Osteoblast (primary cell): Measurements from ENCODE around the gene SIRT1. TPM values are rescaled to one million over a fixed set of nuclear protein-coding genes. Genes with fewer than 3 reads are reported as not detected.

Experiments used
- DNase-seq: peaks from one replicate; pipeline ENCODE4 v3.0.0; 2011; ENCODE audit warnings: low spot score, mixed read lengths; ENCODE audit not compliant: insufficient read length; ENCODE audit errors: missing footprints
- H2AFZ ChIP-seq: 2 replicates; pipeline ENCODE4 v1.6.0; 2011; ENCODE audit warnings: mild to moderate bottlenecking, low read length
- H3K27ac ChIP-seq: 2 replicates; pipeline ENCODE4 v1.5.1; 2011; ENCODE audit warnings: mild to moderate bottlenecking, low read depth, low read length, moderate library complexity
- H3K27me3 ChIP-seq: 2 replicates; pipeline ENCODE4 v1.6.0; 2012; ENCODE audit warnings: mild to moderate bottlenecking, control low read depth, inconsistent platforms, low read length, moderate library complexity; ENCODE audit not compliant: insufficient read depth
- H3K36me3 ChIP-seq: 2 replicates; pipeline ENCODE4 v1.5.1; 2011; ENCODE audit warnings: mild to moderate bottlenecking, low read length, control low read depth, moderate library complexity; ENCODE audit not compliant: insufficient read depth
- H3K4me1 ChIP-seq: 2 replicates; pipeline ENCODE4 v1.5.1; 2011; ENCODE audit warnings: mild to moderate bottlenecking, low read length, control low read depth, moderate library complexity; ENCODE audit not compliant: insufficient read depth
- H3K4me2 ChIP-seq: 2 replicates; pipeline ENCODE4 v1.6.0; 2011; ENCODE audit warnings: mild to moderate bottlenecking, low read length; ENCODE audit not compliant: insufficient read depth
- H3K4me3 ChIP-seq: fragments of 200-600 bp; sonication (generic); 3 replicates; pipeline ENCODE4 v1.5.1; 2012; ENCODE audit warnings: mild to moderate bottlenecking, low read length, inconsistent platforms; ENCODE audit not compliant: insufficient read depth
- H3K79me2 ChIP-seq: 2 replicates; pipeline ENCODE4 v1.6.0; 2012; ENCODE audit warnings: mild to moderate bottlenecking, low read length, control low read depth, inconsistent platforms; ENCODE audit not compliant: insufficient read depth
- H3K9me3 ChIP-seq: 2 replicates; pipeline ENCODE4 v1.5.1; 2011; ENCODE audit warnings: low read depth, low read length, control low read depth
- H4K20me1 ChIP-seq: 2 replicates; pipeline ENCODE4 v1.6.0; 2012; ENCODE audit warnings: mild to moderate bottlenecking, low read length, control low read depth; ENCODE audit not compliant: insufficient read depth
- total RNA-seq: library from RNA; depleted of rRNA; stranded (reverse); fragments of >200 nt; gene quantifications from 2 replicates; pipeline ENCODE4 v1.2.3, GENCODE V29; 2012
- TF ChIP-seq, protein P1 (sequence below): IDR thresholded peaks from 2 replicates; pipeline ENCODE4 v1.5.1; 2011; ENCODE audit warnings: mild to moderate bottlenecking, low read depth, low read length, moderate library complexity; ENCODE audit errors: extremely low read depth

SIRT1 gene
- total RNA-seq, 1 donor, result 19.9 TPM

DNA sequence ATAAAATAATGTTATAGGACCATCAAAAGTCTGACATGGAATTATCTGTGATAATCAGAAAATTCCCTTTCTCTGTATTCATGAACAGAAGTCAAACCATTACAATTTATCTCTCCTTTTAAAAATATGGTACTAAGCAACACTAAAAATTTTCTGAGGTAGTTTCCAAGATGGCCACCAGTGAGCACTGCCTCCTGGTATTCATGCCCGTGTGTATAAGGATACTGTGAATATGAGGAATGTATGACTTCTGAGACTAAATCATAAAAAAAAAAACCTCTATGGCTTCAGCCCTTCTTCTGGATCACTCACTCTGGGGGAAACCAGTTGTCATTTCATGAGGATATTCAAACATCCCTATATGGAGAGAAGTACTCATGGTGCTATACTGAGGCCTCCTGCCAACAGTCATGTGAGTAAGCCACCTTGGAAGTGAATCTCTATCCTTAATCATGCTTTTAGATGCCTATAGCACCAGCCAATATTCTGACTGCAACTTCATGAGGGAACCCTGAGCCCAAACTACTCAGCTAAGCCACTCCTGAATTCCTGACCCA is 41.1 kb downstream of the SIRT1 start:
- no peaks in the 10 kb centered on the region for H4K20me1 ChIP-seq
- H2AFZ ChIP-seq, result no peak overlapping the region
- H3K4me3 ChIP-seq, result no peak overlapping the region
- H3K79me2 ChIP-seq, result peaks cover 13% of the 10 kb centered on the region
- H3K9me3 ChIP-seq, result no peaks in the 10 kb centered on the region
- peaks cover 71% of the 10 kb centered on the region for H3K36me3 ChIP-seq
- TF ChIP-seq, protein P1, sequence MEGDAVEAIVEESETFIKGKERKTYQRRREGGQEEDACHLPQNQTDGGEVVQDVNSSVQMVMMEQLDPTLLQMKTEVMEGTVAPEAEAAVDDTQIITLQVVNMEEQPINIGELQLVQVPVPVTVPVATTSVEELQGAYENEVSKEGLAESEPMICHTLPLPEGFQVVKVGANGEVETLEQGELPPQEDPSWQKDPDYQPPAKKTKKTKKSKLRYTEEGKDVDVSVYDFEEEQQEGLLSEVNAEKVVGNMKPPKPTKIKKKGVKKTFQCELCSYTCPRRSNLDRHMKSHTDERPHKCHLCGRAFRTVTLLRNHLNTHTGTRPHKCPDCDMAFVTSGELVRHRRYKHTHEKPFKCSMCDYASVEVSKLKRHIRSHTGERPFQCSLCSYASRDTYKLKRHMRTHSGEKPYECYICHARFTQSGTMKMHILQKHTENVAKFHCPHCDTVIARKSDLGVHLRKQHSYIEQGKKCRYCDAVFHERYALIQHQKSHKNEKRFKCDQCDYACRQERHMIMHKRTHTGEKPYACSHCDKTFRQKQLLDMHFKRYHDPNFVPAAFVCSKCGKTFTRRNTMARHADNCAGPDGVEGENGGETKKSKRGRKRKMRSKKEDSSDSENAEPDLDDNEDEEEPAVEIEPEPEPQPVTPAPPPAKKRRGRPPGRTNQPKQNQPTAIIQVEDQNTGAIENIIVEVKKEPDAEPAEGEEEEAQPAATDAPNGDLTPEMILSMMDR, result no peak
- peaks cover 42% of the 10 kb centered on the region for H3K4me1 ChIP-seq
- no peak overlapping the region for H3K4me2 ChIP-seq
- no peaks in the 10 kb centered on the region for H3K27me3 ChIP-seq
- H3K27ac ChIP-seq, result peak overlapping the region; percentile 65
- DNase-seq, result peak; percentile 69

DNA sequence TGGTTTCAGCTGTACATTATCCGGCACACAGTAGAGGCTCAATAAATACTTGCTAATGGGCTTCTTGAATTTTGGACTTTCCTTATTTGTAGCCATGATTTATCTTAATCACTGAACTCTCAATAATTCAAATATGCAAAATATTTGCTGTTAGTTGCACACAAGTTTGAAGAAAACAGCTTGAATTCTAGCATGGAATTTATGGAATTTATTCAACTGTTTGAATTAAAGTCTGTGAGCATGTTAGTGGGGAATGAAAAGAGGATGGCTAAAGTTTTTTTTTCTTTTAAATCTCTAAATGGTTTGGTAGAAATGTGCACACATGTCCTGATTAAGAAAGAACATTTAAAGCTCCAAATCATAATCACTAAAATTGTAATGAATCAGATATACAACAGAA is 42.5 kb downstream of the SIRT1 start:
- DNase-seq, result no peak
- Histone ChIP-seq H3K4me2 (no peak overlapping the region), H3K27ac (no peak overlapping the region), H2AFZ (no peak overlapping the region), H3K4me3 (no peak overlapping the region), H3K36me3 (peaks cover 72% of the 10 kb centered on the region), H3K79me2 (peaks cover 14% of the 10 kb centered on the region), H4K20me1 (no peaks in the 10 kb centered on the region), H3K4me1 (peaks cover 42% of the 10 kb centered on the region), H3K9me3 (no peaks in the 10 kb centered on the region), H3K27me3 (no peaks in the 10 kb centered on the region)
- TF ChIP-seq, protein P1, result no peak

DNA sequence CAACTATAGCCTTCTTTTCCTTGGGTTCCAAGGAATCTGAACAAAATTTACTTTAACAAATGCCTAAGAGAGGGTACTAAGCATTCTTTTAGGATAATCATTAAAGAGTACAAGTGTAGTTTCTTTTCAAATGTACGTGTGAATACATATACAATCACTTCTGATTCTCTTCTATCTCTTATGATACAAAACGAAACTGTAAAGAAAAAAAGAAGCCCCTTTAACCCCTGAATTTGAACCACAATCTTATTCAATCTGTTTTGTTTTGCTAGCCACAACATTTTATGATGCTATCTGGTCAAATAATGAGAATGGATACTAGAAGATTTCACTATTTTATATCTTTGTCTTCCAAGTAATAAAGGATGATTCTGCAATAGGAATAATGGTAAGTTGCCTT is 48.7 kb downstream of the SIRT1 start:
- DNase-seq, result no peak
- Histone ChIP-seq H3K4me1 (peaks cover 8% of the 10 kb centered on the region), H4K20me1 (no peaks in the 10 kb centered on the region), H3K27me3 (no peaks in the 10 kb centered on the region), H3K79me2 (peaks cover 9% of the 10 kb centered on the region), H3K4me3 (no peak overlapping the region), H3K4me2 (no peak overlapping the region), H3K9me3 (no peaks in the 10 kb centered on the region), H2AFZ (no peak overlapping the region), H3K27ac (no peak overlapping the region), H3K36me3 (peaks cover 92% of the 10 kb centered on the region)
- TF ChIP-seq, protein P1, result no peak

DNA sequence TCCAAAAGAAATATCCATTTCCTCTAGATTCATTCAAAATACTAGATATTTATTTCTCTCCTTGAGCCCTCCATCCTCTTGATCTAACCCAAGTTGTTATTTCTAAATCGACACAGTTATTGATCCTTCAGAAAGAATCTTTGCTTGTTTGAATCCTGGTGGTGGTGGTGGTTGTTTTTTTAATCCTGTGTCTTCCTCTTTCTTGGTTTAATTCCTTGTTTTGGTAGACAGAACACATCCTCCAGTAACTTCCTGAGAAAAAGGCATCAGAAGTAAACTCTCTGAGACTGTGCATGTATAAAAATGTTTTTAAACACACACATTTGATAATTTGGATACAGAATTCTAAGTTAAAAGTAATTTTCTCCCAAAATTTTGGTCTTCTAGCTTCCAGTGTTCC is 49.9 kb downstream of the SIRT1 start:
- Histone ChIP-seq H3K4me2 (no peak overlapping the region), H3K27ac (no peak overlapping the region), H3K36me3 (peaks cover 90% of the 10 kb centered on the region), H3K4me3 (no peak overlapping the region), H2AFZ (no peak overlapping the region), H3K9me3 (no peaks in the 10 kb centered on the region), H3K4me1 (peaks cover 8% of the 10 kb centered on the region), H4K20me1 (no peaks in the 10 kb centered on the region), H3K27me3 (no peaks in the 10 kb centered on the region), H3K79me2 (peaks cover 8% of the 10 kb centered on the region)
- no peak for DNase-seq
- TF ChIP-seq, protein P1, result no peak
